ENCODE data around the gene AK4.
"Not testable (repeated sequence)": the region's sequence is repeated elsewhere in the genome, so short reads cannot be mapped to it uniquely, and the experiment has no call there.

AK4 gene

DNA sequence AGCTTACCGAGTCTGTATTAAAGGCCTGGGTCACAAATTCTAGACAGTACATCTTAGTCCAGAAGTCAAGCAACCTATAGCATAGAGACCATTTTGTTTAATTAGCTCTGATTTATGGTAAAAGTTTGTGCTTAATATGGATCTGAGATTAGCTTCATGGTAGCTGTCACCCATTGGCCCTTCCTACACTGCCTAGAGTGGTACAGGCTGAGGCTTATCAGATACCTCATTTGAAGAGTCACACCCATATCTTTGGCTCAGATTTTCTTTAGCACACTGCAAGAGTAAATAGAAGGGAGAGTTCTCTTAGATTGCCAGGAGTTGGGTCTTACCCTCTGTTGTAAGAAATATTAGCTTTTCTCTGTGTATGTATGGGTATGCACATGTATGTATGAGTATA, 3.6 kb downstream of the AK4 start:
- DNase-seq, result no peak

DNA sequence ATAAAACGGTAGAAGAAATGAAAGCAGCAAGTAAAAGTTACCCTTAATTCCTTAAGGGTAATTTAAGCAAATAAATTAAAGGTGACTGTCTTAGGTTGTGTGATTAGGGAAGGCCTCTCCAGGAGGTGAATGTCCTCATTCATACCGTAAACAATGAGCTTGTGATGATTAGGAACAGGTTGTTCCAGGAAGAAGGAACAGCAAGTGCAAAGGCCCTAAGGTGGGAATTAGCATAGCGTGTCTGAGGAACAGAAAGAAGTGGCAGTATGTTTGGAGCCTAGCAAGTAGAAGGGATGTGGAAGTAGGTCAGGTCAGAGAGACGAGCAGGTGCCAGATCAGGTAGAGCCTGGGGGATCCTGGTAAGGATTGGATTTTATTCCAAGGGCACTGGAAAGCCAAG, 5.6 kb downstream of the AK4 start:
- DNase-seq, result no peak

DNA sequence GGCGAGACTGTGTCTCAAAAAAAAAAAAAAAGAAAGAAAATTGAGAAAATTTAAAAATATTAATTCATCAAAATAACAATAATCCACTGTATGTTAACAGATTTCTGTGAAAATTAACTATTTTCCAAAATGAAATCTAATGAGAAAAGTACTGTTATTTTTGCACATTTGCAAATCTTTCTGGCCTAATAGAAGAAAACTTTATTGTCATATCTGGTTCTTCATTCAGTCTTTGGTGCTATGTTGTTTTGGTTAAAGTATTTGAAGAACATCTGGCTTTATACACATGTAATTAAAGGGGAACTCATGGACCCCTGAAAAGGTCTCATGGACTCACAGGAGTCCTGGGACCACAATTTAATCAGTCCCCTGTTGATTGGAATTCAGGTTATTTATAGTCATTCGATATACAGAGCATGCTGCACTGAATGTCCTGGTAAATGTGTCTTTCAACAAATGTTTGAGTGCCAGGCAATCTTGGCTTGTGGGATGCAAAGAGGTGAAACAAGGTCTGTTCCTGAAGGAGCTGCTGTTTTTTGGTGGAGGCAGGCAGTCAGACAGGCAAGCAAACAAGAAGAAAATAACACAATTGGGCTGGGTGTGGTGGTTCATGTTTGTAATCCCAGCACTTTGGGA, 9.0 kb downstream of the AK4 start:
- no peak for DNase-seq

DNA sequence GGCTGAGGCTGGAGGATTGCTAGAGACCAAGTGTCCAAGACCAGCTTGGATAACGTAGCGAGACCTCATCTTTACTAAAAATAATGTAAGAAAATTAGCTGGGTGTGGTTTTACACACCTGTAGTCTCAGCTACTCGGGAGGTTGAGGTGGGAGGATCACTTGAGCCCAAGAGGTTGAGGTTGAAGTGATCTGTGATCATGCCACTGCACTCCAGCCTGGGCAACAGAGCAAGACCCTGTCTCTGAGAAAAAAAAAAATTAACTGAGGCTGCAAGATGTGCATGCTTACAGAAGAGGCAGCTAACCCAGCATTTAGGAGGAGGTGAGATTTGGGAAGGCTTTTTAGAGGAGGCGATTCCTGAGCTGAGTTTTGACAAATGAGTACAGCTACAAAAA, 9.5 kb downstream of the AK4 start:
- no peak for DNase-seq

DNA sequence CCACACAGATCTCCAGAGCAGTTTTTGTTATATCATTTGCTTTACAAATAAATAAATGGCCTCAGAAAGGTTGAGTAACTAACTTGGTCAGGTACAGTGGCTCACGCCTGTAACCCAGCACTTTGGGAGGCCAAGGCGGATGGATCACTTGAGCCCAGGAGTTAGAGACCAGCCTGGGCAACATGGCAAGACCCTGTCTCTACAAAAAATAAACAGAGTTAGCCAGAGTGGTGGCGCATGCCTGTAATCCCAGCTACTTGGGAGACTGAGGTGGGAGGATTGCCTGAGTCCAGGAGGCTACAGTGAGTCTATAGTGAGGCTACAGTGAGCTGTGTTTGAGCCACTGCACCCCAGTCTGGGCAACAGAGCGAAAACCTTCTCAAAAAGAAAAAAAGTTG, 11.3 kb downstream of the AK4 start:
- DNase-seq, result not testable (repeated sequence)

DNA sequence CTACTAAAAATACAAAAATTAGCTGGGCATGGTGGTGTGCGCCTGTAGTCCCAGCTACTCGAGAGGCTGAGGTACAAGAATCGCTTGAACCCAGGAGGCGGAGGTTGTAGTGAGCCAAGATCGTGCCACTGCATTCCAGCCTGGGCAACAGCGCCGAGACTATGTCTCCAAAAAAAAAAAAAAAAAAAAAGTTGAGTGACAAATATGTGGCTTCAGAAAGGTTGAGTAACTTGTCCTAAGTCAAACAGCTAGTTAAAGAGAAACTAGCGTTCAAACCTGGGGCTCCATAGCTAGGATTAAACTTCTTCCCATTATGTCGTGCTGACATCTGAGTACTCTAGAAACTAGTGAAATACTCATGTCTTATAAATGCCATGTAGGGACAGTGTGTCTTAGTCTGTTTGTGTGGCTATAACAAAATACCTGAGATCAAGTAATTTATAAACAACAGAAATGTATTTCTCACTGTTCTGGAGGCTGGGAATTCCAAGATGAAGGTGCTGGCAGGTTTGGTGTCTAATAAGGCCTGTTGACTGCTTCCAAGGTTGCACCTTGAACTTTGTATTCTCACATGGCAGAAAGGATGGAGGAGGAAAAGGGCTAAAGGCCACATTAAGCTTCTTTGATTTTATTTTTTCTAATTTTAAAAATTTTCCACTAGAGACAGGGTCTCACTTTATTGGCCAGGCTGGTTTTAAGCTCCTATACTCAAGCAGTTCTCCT, 12.0 kb downstream of the AK4 start:
- DNase-seq, result no peak

DNA sequence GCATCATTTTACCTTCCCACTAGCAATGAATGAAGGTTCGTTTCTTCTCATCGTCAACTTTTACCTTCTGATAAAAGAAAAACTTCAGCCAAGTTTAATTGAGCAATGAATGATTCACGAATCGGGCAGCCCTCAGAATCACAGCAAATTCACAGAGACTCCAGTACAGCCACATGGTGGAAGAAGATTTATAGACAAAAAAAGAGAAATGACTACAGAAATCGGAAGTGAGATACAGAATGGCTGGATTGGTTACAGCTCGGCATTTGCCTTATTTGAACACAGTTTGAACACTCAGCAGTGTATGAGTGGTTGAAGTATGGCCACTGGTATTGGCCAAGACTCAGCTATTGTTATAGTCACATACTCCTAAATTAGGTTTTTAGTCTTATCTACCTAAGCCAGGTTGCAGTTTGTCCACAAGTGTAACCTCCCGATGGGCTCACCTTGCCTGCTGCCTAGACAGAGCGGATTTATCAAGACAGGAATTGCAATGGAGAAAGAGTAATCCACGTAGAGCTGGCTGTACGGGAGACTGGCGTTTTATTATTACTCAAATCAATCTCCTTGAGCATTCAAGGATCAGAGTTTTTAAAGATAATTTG, 15.3 kb downstream of the AK4 start:
- DNase-seq, result no peak

DNA sequence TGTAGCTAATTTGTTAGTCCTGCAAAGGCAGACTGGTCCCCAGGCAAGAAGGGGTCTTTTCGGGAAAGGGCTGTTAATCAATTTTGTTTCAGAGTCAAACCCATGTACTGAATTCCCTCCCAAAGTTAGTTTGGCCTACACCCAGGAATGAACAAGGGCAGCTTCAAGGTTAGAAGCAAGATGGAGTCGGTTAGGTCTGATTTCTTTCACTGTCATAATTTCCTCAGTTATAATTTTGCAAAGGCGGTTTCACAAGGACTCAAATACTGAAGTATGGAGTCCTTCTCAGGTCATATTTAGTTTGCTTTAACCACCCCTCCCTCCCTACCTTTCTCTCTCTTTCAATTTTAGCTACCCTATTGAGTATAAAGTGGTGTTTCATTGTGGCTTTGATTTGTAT, 16.1 kb downstream of the AK4 start:
- not testable (repeated sequence) for DNase-seq

DNA sequence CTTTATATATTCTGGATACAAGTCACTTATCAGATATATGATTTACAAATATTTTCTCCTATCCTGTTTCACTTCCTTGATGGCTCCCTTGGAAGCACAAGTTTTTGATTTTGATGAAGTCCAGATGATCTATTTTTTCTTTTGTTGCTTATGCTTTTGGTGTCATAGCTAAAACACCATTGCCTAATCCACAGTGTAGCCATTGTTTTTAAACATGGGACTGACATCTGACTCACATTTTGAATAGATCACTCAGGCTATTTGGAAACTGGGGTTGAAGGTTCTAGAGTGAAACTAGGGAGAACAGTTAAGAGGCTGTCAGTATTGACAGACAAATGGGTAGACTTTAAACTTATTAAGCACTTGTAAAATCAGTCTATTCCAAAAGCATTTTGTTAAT, 16.6 kb downstream of the AK4 start:
- no peak for DNase-seq

DNA sequence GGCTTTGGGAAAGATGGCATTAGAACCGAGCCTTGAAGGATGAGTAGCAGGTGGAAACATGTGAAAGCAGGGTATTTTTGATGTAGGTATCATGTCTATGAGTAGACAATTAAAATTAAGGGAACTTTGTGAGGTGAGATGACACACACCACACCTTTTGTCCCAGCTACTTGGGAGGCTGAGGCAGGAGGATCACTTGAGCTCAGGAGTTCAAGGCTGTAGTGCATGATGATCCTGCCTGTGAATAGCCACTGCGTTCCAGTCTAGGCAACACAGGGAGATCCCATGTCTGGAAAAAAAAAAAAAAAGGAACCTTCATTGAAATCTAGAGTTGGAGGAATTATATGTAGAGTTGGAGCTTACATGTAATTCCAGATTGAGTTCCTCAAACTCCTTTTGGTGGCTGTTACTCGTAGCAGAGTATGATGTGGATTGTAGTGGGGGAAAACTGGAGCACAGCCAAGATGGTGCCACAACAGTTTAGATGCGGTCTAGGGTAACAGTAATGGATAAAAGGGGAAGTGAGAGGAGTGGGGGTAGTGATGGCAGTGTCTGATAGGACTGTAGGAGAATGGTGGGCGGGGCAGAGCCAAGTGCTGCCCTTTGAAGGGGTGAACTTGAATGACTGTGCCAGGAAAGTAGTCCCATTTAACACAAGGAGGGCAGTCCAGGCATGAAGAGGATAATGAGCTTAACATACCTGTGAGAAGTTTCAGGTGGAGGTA, 17.4 kb downstream of the AK4 start:
- no peak for DNase-seq

DNA sequence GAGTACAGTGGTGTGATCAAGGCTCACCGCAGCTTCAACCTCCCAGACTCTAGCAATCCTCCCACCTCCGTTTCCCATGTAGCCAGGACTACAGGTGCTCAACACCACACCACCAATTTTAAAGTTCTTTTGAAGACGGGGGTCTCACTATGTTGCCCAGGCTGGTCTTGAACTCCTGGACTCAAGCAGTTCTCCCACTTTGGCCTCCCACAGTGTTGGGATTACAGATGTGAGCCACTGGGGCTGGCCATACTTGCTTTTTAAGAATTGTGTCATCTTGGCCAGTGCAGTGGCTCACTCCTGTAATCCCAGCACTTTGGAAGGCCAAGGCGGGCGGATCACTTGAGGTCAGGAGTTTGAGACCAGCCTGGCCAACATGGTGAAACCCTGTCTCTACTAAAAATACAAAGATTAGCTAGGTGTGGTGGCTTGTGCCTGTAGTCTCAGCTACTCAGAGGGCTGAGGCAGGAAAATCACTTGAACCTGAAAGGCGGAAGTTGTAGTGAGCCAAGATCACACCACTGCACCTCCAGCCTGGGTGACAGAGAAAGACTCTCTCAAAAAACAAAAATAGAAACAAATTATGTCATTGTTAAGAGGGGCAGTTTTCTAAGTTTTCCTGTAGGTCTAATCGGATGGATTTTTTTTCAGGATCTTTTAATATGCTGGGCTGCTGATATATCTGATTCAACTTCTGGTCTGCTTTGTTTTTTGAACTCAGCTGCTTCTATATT, 18.7 kb downstream of the AK4 start:
- no peak for DNase-seq

DNA sequence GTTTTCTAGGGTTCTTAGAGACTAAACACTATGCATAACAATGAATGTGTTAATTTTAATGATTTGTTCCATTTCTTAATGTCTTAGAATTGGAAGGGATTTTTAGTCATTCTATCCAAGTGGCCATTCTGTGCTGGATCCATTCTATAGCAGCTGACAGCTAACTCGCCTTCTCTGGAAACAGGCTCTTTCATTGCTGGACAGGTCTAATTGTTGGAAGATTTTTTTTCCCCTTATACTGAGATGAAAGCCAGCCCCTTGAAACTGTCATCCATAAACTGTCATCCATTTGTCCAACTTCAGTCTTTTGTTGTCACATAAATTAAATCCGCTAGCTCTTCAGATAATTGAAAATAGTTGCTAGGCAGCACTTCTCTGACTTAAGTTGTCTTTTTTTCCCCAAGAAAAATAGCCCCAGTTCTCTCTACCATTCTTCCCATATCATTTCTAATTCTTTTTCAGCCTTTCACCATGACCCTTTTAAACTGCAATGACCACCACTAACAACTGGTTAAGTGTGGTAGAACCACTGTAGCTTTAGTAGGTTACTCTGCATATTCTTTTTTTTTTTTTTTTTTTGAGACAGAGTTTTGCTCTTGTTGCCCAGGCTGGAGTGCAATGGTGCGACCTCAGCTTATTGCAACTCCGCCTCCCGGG, 19.7 kb downstream of the AK4 start:
- no peak for DNase-seq

DNA sequence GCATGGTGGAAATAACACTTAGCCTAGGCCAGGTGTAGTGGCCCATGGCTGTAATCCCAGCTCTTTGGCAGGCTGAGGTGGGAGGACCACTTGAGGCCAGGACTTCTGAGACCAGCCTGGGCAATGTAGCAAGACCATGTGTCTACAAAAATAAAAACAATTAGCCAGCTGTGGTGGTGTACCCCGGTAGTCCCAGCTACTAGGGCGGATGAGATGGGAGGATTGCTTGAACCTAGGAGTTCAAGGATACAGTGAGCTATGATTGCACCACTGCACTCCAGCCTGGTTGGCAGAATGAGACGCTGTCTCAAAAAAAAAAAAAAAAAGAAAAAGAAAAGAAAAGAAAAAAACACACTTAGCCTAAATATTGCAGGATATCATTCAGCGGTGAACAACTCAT, 20.9 kb downstream of the AK4 start:
- no peak for DNase-seq

DNA sequence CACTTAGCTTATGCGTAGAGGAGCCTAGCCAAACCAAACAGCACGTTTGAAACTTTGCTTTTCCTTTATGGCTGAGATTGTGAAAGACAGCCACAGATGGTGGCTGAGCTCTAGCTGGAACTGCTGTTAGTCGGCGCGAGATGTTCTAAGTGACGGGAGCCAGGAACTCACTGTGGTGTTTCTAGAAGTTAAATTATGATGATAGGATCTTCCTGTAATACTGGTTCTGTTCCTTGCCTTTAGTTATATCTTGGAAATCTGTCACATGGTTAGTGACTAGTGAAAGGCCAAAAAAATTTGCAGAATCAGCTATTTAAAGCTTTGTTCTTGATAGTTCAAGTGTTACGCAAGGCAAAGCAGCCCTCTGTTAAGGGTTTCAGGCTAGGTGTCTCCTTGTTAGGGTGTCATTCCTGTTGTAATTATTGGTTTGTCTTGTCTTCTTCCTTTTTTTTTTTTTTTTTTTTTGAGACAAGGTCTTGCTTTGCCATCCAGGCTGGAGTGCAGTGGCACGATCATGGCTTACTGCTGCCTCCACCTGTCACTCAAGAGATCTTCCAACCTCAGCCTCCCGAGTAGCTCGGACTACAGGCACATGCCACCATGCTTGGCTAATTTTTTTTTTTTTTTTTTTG, 22.6 kb downstream of the AK4 start:
- no peak for DNase-seq

DNA sequence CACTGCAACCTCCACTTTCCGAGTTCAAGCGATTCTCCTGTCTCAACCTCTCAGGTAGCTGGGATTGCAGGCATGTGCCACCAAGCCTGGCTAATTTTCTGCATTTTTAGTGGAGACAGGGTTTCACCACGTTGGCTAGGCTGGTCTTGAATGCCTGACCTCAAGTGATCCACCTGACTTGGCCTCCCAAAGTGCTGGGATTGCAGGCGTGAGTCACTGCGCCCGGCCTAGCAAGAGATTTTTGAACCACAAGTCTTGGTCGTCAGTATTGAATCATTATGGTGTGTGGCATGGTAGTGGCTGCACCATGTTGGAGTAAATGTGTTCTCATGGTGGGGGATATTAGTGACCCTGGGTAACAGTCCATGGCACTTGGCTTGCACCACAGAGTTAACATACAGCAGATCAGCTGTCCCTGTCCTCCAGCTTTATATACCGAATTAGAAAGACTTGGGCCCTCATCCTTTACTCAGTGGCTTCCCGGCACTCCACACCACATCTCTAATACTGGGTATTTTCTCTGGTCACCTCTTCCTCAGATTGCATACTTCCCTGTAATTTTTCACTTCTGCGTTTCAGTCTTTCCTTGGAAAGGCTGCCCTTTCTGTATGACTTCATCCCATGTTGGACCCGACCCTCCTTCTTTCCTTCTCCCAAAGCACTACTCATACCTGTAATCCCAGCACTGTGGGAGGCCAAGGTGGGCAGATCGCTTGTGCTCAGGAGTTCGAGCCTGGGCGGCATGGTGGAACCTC, 25.1 kb downstream of the AK4 start:
- no peak for DNase-seq

DNA sequence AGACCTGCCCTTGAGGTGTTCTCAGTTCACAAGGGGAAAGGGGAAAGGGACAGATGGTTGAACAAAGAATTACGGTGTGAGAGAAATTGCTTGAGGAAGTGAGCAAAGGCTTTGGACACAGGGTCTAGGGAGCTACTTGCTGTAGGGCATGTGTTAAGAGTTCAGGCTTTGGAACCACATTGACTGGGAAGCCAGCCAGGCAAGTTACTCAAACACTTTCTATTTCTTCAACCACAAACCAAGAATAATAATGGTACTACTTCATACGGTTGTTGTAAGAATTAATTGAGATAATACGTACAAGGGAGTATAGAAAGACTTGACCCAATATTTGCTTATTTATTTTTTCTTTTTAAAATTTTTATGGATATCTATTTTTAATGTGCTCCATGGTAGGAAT, 26.6 kb downstream of the AK4 start:
- DNase-seq, result no peak

DNA sequence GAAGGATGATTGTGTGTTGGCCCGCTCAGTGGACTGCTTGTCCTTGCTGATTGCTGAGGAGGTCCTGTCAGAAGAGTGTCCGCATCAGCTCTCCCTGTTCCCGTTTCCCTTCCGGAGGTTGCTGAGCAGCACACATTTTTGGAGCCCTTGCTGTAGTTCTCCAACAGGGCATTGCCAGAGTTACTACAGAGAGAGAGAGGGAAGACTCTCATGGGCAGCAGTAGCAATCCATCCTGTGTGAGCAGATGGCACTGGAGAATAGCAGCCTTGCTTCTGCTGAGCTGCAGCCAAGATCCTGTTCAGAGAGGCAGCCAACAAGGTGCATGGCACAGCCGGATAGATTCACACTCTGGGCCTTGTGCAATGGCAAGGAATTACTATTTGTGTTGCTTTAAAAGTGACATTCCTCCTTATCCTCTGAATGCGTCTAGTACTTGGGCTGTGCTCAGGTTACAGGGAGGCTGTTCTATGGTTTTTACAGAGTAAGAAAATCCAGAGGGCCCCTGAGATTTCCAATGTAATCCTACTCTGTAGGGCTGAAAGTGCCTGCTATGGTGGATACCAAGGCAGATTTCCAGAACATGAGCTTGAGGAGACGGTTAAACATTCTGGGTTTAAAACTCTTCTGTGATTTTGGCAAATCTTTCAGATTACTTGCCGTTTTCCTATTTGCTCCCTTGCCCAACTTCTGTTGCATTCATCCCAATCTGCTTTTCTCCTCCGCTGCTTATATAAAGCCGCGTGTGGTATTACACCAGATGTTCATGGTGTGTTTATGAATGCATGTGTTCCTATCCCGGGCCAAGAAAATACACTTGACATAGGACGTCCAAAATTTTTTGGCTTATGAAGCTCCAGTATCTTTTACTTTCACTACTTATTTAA, 27.4 kb downstream of the AK4 start:
- no peak for DNase-seq

DNA sequence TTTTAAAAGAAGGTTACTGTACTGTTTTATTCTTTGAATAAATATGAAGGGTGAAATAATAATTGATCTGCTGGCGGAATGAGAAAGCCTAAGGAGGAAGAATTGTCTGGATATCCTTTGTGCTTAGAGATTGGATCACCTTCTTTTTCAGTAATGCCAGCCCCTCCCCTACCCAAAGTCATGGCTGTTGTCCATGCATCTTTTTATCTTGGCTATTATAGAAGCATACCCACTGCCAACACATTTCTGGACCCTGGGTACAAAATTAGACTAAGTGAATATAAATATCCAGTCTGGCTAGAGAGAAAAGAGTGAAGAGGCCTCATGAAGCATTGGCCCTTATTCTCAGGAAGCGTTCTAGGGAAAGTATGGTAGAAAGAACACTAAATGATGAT, 28.1 kb downstream of the AK4 start:
- no peak for DNase-seq

DNA sequence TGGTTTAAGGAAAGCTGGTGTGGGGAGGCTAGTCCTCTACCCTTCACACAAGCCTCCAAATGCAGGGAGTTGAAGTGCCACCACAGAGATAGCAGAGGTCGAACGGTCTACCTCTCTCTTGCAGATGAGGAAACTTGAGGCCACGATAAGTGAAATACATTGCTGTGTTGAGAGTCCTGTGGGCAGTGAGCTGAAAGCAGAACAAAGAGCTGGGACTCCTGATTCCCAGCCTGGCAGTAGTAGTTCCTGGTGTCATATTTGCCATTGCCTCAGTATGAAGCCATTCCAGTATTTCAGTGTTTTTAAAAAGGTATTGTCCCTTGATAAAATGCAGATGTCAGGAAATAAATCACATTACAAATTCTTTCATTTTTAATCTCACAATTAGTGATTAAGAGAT, 28.6 kb downstream of the AK4 start:
- DNase-seq, result no peak

DNA sequence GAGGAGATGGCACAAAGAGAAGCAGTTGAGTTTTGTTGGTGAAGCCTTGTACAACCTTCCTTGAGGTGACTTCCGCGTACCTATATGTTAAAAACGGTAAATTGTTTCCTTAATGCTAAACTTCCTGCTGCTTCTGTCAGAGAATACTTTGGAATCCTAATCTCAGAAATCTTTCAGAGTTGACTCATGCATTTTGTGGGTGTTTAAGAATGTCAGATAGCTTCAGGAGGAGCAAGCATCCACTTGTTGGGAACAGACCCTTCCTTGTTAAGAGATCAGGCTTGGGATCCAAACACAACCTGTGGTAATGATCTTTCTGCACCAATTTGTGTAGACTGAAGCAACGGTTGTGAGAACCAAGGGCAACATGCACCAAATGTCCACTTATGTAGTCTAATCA, 29.5 kb downstream of the AK4 start:
- no peak for DNase-seq

All from activated CD4-positive, alpha-beta T cell treated with anti-CD3 and anti-CD28 coated beads, Interleukin-2, amount 50 U/mL, for 16 hours (primary cell).